H1 (cell line): ENCODE measurements around the gene CDH16. TPM values are rescaled to one million over a fixed set of nuclear protein-coding genes. Genes with fewer than 3 reads are reported as not detected.

ENCODE experiments used
- CTCF ChIA-PET: fragments of 300-600 bp; sonication (Branson Sonifier 250); formaldehyde crosslinking; loops from one replicate; lab custom pipeline; 2021; ENCODE audit not compliant: partially characterized antibody; lab: Charles Lee
- POLR2A ChIA-PET: fragments of 300-600 bp; sonication (Branson Sonifier 250); formaldehyde crosslinking; loops from one replicate; lab custom pipeline; 2021; ENCODE audit warnings: inconsistent platforms; ENCODE audit not compliant: partially characterized antibody; lab: Charles Lee
- DNase-seq, 2 experiments: peaks; one replicate each; pipeline versions ENCODE4 v3.0.0 to v3.0.0-alpha.2; 2010 to 2022; ENCODE audit warnings: low spot score in 2 of 2, low read depth in 1 of 2, mixed read lengths in 1 of 2
- FAIRE-seq: peaks from 2 replicates; lab custom pipeline; 2011; peaks lifted over from hg19 to GRCh38; lab: Jason Lieb, UNC
- H2AFZ ChIP-seq: 2 replicates; pipeline ENCODE4 v1.8.1; 2012; ENCODE audit warnings: low read length, inconsistent platforms
- H2AK5ac ChIP-seq: 2 replicates; pipeline ENCODE4 v1.6.1; 2013; ENCODE audit warnings: low read depth, low read length
- H2BK120ac ChIP-seq: replicated peaks from 2 replicates; pipeline ENCODE3; 2013; ENCODE audit warnings: low read depth, low read length, inconsistent platforms
- H2BK12ac ChIP-seq: 2 replicates; pipeline ENCODE4 v1.6.1; 2013; ENCODE audit warnings: low read depth, low read length
- H2BK15ac ChIP-seq: 2 replicates; pipeline ENCODE4 v1.6.1; 2013; ENCODE audit warnings: low read length
- H2BK20ac ChIP-seq: 2 replicates; pipeline ENCODE4 v1.6.1; 2013; ENCODE audit warnings: low read length
- H2BK5ac ChIP-seq: 2 replicates; pipeline ENCODE4 v1.6.1; 2013; ENCODE audit warnings: low read depth, low read length
- H3K14ac ChIP-seq: 2 replicates; pipeline ENCODE4 v1.6.1; 2013; ENCODE audit warnings: inconsistent platforms; ENCODE audit not compliant: insufficient read length
- H3K18ac ChIP-seq: 2 replicates; pipeline ENCODE4 v1.6.1; 2013; ENCODE audit warnings: low read length; ENCODE audit errors: extremely low read depth
- H3K23ac ChIP-seq: 2 replicates; pipeline ENCODE4 v1.6.1; 2013; ENCODE audit warnings: inconsistent platforms; ENCODE audit not compliant: insufficient read length
- H3K23me2 ChIP-seq: 2 replicates; pipeline ENCODE4 v1.6.1; 2013; ENCODE audit warnings: low read depth, low read length
- H3K27ac ChIP-seq: 2 replicates; pipeline ENCODE4 v1.6.1; 2011; ENCODE audit warnings: low read depth, low read length, inconsistent platforms
- H3K27me3 ChIP-seq, 4 experiments: replicated peaks in 1 of 4; 1 replicate in 1 of 4; 2 replicates in 3 of 4; pipeline versions ENCODE4 v1.6.1 to v1.8.1; 2011 to 2013; ENCODE audit warnings: low read length in 3 of 4, mild to moderate bottlenecking in 3 of 4, inconsistent platforms in 2 of 4, mixed read lengths in 2 of 4, moderate library complexity in 1 of 4; ENCODE audit not compliant: control insufficient read depth in 3 of 4, insufficient read depth in 3 of 4; ENCODE audit errors: extremely low read depth in 1 of 4
- H3K36me3 ChIP-seq, 4 experiments: 2 replicates each; pipeline versions ENCODE4 v1.6.1 to v1.8.1; 2011 to 2013; ENCODE audit warnings: mild to moderate bottlenecking in 4 of 4, low read length in 3 of 4, moderate library complexity in 2 of 4, control low read depth in 1 of 4, inconsistent platforms in 1 of 4; ENCODE audit not compliant: insufficient read depth in 4 of 4, control insufficient read depth in 2 of 4
- H3K4ac ChIP-seq: replicated peaks from 2 replicates; pipeline ENCODE3; 2013; ENCODE audit warnings: low read length, low read depth, mixed read lengths, inconsistent platforms; ENCODE audit not compliant: insufficient read length
- H3K4me1 ChIP-seq, 4 experiments: replicated peaks in 1 of 4; 1 replicate in 1 of 4; 2 replicates in 3 of 4; pipeline versions ENCODE4 v1.6.1 to v1.8.1; 2011 to 2013; ENCODE audit warnings: low read length in 3 of 4, inconsistent platforms in 2 of 4, mixed read lengths in 1 of 4; ENCODE audit not compliant: insufficient read depth in 4 of 4, control insufficient read depth in 3 of 4
- H3K4me2 ChIP-seq, 2 experiments: 2 replicates each; pipeline versions ENCODE4 v1.6.1 to v1.8.1; 2011 to 2013; ENCODE audit warnings: low read depth in 2 of 2, low read length in 2 of 2, control low read depth in 1 of 2, inconsistent platforms in 1 of 2, mild to moderate bottlenecking in 1 of 2; ENCODE audit not compliant: insufficient read depth in 1 of 2
- H3K4me3 ChIP-seq, 4 experiments: fragments of 200-600, 300-600 bp in 1 of 4; sonication (generic), shearing (Covaris generic), sonication (Bioruptor Twin) in 1 of 4; 2 replicates each; pipeline versions ENCODE4 v1.5.1 to v1.8.1; 2011 to 2016; ENCODE audit warnings: low read length in 4 of 4, low read depth in 3 of 4, control low read depth in 2 of 4, inconsistent platforms in 2 of 4, mild to moderate bottlenecking in 2 of 4, mixed read lengths in 1 of 4, moderate library complexity in 1 of 4; ENCODE audit not compliant: insufficient read depth in 2 of 4; ENCODE audit errors: extremely low read depth in 1 of 4
- H3K56ac ChIP-seq: replicated peaks from 2 replicates; pipeline ENCODE3; 2013; ENCODE audit warnings: low read depth, mild to moderate bottlenecking, mixed read lengths, low read length, inconsistent platforms; ENCODE audit not compliant: insufficient read length
- H3K79me1 ChIP-seq: 2 replicates; pipeline ENCODE4 v1.6.1; 2013; ENCODE audit warnings: low read depth, low read length, control low read depth
- H3K79me2 ChIP-seq, 2 experiments: 2 replicates each; pipeline versions ENCODE4 v1.6.1 to v1.8.1; 2012 to 2013; ENCODE audit warnings: low read length in 2 of 2, mild to moderate bottlenecking in 2 of 2, inconsistent platforms in 1 of 2; ENCODE audit not compliant: insufficient read depth in 2 of 2, control insufficient read depth in 1 of 2
- H3K9ac ChIP-seq, 4 experiments: replicated peaks in 1 of 4; 1 replicate in 1 of 4; 2 replicates in 3 of 4; pipeline versions ENCODE4 v1.6.1 to v1.8.1; 2011 to 2013; ENCODE audit warnings: low read depth in 3 of 4, low read length in 3 of 4, control low read depth in 2 of 4, mild to moderate bottlenecking in 2 of 4, moderate library complexity in 2 of 4, inconsistent platforms in 1 of 4; ENCODE audit errors: extremely low read depth in 1 of 4
- H3K9me3 ChIP-seq, 2 experiments: 2 replicates each; pipeline versions ENCODE4 v1.6.1 to v1.8.1; 2012 to 2013; ENCODE audit warnings: mild to moderate bottlenecking in 2 of 2, moderate library complexity in 2 of 2, control low read depth in 1 of 2, inconsistent platforms in 1 of 2, low read depth in 1 of 2, low read length in 1 of 2, mixed read lengths in 1 of 2; ENCODE audit not compliant: insufficient read depth in 2 of 2
- H4K20me1 ChIP-seq, 2 experiments: replicated peaks in 1 of 2; 2 replicates each; pipeline versions ENCODE3 to v1.8.1; 2011 to 2013; ENCODE audit warnings: inconsistent platforms in 2 of 2, low read length in 2 of 2, mild to moderate bottlenecking in 1 of 2; ENCODE audit not compliant: insufficient read depth in 2 of 2, control insufficient read depth in 1 of 2
- H4K5ac ChIP-seq: 2 replicates; pipeline ENCODE4 v1.6.1; 2013; ENCODE audit warnings: low read length, low read depth, mixed read lengths, inconsistent platforms; ENCODE audit not compliant: insufficient read length
- H4K8ac ChIP-seq: 2 replicates; pipeline ENCODE4 v1.8.0; 2013; ENCODE audit warnings: mild to moderate bottlenecking, moderate library complexity, low read length, inconsistent platforms; ENCODE audit not compliant: insufficient read depth; ENCODE audit errors: extremely low read depth
- H4K91ac ChIP-seq: replicated peaks from 2 replicates; pipeline ENCODE3; 2013; ENCODE audit warnings: low read length, mixed read lengths, inconsistent platforms; ENCODE audit not compliant: insufficient read length
- BCL11A ChIP-seq, 2 experiments: IDR thresholded peaks; one replicate each; pipeline ENCODE4 v1.6.1; 2011; ENCODE audit warnings: low read depth in 2 of 2, low read length in 2 of 2, mild to moderate bottlenecking in 2 of 2
- EGR1 ChIP-seq: IDR thresholded peaks from 2 replicates; pipeline ENCODE4 v1.6.1; 2011; ENCODE audit warnings: low read depth, low read length, borderline replicate concordance
- KDM5A ChIP-seq: fragments of 200-600 bp; IDR thresholded peaks from 2 replicates; pipeline ENCODE4 v1.7.1; 2012; ENCODE audit warnings: mild to moderate bottlenecking, low read length, inconsistent platforms, mixed read lengths
- MAFK ChIP-seq: IDR thresholded peaks from 2 replicates; pipeline ENCODE4 v1.6.1; 2012; ENCODE audit warnings: low read depth, mild to moderate bottlenecking, improper control_type of control experiment, low read length
- NRF1 ChIP-seq: IDR thresholded peaks from 2 replicates; pipeline ENCODE4 v1.6.1; 2011; ENCODE audit warnings: mild to moderate bottlenecking, low read depth, low read length, improper control_type of control experiment
- SIN3A ChIP-seq, 2 experiments: IDR thresholded peaks in 1 of 2; conservative IDR thresholded peaks in 1 of 2; 2 replicates each; pipeline ENCODE4 v1.6.1; 2011 to 2012; ENCODE audit warnings: low read length in 2 of 2, improper control_type of control experiment in 1 of 2, low read depth in 1 of 2, mild to moderate bottlenecking in 1 of 2
- TEAD4 ChIP-seq: IDR thresholded peaks from 2 replicates; pipeline ENCODE4 v1.6.1; 2012; ENCODE audit warnings: low read depth, low read length, inconsistent platforms, mixed read lengths
- WGBS, 2 experiments: shearing (Covaris generic) in 1 of 2; methylation state at CpG; one replicate each; pipeline versions ENCODE4 v1.1.6 to v1.1.7; 2013 to 2015; ENCODE audit warnings: low lambda C conversion rate in 2 of 2, mixed read lengths in 2 of 2, inconsistent platforms in 1 of 2, low coverage in 1 of 2, missing lambda C conversion rate in 1 of 2; ENCODE audit not compliant: insufficient replicate concordance in 2 of 2, insufficient coverage in 1 of 2, insufficient read length in 1 of 2; ENCODE audit errors: extremely low coverage in 1 of 2, missing lambda C conversion rate in 1 of 2; 5-methylcytosine and 5-hydroxymethylcytosine counted together
- polyA plus RNA-seq, 7 experiments: library from polyadenylated mRNA; depleted of rRNA in 3 of 7; stranded (reverse) in 5 of 7; unstranded in 2 of 7; fragments of >200 nt in 5 of 7; fragments of 200-250 nt in 2 of 7; gene quantifications; 1 replicate in 5 of 7; 2 replicates in 1 of 7; 4 replicates in 1 of 7; pipeline versions ENCODE4 v1.2.1 to v1.2.3, GENCODE V29; 2011 to 2013; ENCODE audit warnings: missing spikeins in 2 of 7, mixed read lengths in 2 of 7
- total RNA-seq: library from RNA; stranded (reverse); fragmentation: NEBNext Ultra II Directional; extraction: Animal tissue kit (Norgen Biotek cat#: 25700); gene quantifications from 2 replicates; pipeline ENCODE4 v1.2.1, GENCODE V29; 2021

Gene CDH16
- total and polyA plus RNA-seq, 2 of the 8 experiments (the other 6 are each of a cell fraction or from before 2014, with no cell fraction given), result not detected

- Histone ChIP-seq H3K9ac (no peak overlapping the region), H3K14ac (no peak overlapping the region), H3K18ac (no peak overlapping the region), H3K27ac (no peak overlapping the region), H3K23ac (no peak overlapping the region), H4K20me1 (no peaks in the 10 kb centered on the region), H3K27me3 (no peaks in the 10 kb centered on the region; a peak in 1 of 7 replicates), H4K8ac (no peak overlapping the region), H3K4me1 (peaks cover 0 to 6% (median 3%) of the 10 kb centered on the region in 4 experiments; a peak in 4 of 7 replicates), H3K23me2 (no peaks in the 10 kb centered on the region), H3K4ac (no peak overlapping the region), H3K79me1 (no peaks in the 10 kb centered on the region), H2AK5ac (no peak overlapping the region), H2BK120ac (no peak overlapping the region), H3K9me3 (no peaks in the 10 kb centered on the region), H2BK20ac (no peak overlapping the region), H3K56ac (no peak overlapping the region), H3K4me3 (no peak overlapping the region), H4K91ac (no peak overlapping the region), H3K4me2 (no peak overlapping the region), H2BK12ac (no peak overlapping the region), H2BK5ac (no peak overlapping the region), H3K79me2 (no peaks in the 10 kb centered on the region), H2BK15ac (no peak overlapping the region), H4K5ac (no peak overlapping the region)
- ChIA-PET CTCF (interaction anchor here (0.9 to 42.0 kb wide), 9 partner anchors 4 to 75 kb away, joined by 3 to 1009 read pairs (median 5); partner anchors contain the start of genes CDH16, CES3, CIAO2B and PDP2), POLR2A (interaction anchor here (1.0 to 1.5 kb wide), 3 partner anchors 16 to 39 kb away, joined by 3 to 5 read pairs (median 3); partner anchors contain the start of gene PDP2)
- FAIRE-seq (no peak), DNase-seq (no peak)
- 87% methylated on average over 11 of the region's 11 CpGs; no CpG with 5 or more reads in 1 of the 2 experiments for WGBS, 2 experiments
- TF ChIP-seq KDM5A (no peak), NRF1 (no peak), SIN3A (conservative IDR thresholded peaks at IDR 0.05 in 1 of 2, IDR thresholded peaks at IDR 0.05 in 1 of 2; ENCODE audit: low read depth in 1 of 2, low read length in 2 of 2) (no peak), EGR1 (no peak), TEAD4 (no peak), BCL11A (IDR thresholded peaks at IDR 0.05; ENCODE audit: low read depth in 2 of 2, low read length in 2 of 2) (no peak), MAFK (no peak)
- TF ChIP-seq, all 59 proteins: peak for 0
- no peaks in the 10 kb centered on the region for H3K36me3 ChIP-seq
- H2AFZ ChIP-seq, result no peak overlapping the region
Observed at GRCh38 chr16:66903544-66904427, 14.9 kb downstream of the CDH16 start.
